Neural progenitor cell (in vitro differentiated cells): ENCODE results near the gene TNRC6C. TPM values are rescaled to one million over a fixed set of nuclear protein-coding genes. Genes with fewer than 3 reads are reported as not detected.

Experiments used
- DNase-seq: peaks from one replicate; pipeline ENCODE4 v3.0.0-alpha.2; 2016; ENCODE audit warnings: low spot score
- H2AFZ ChIP-seq: fragments of 200-600 bp; sonication (generic); replicated peaks from 2 replicates; pipeline ENCODE4 v1.6.1; 2016; ENCODE audit warnings: antibody characterized with exemption
- H3F3A ChIP-seq: fragments of 200-600 bp; sonication (generic); 2 replicates; pipeline ENCODE4 v1.6.1; 2016; ENCODE audit warnings: antibody characterized with exemption, low read depth
- H3K27ac ChIP-seq: fragments of 200-600 bp; sonication (generic); 2 replicates; pipeline ENCODE4 v1.5.1; 2016; ENCODE audit warnings: mild to moderate bottlenecking
- H3K27me3 ChIP-seq: fragments of 200-600 bp; sonication (generic); 2 replicates; pipeline ENCODE4 v1.6.1; 2016; ENCODE audit warnings: mild to moderate bottlenecking, moderate library complexity
- H3K36me3 ChIP-seq: fragments of 200-600 bp; sonication (generic); 2 replicates; pipeline ENCODE4 v1.5.1; 2016
- H3K4me1 ChIP-seq: fragments of 200-600 bp; sonication (generic); 2 replicates; pipeline ENCODE4 v1.6.1; 2016; ENCODE audit warnings: mixed run types
- H3K4me2 ChIP-seq: fragments of 200-600 bp; sonication (generic); 2 replicates; pipeline ENCODE4 v1.6.1; 2016
- H3K4me3 ChIP-seq: fragments of 200-600 bp; sonication (generic); 2 replicates; pipeline ENCODE4 v1.5.1; 2016
- H3K79me2 ChIP-seq: fragments of 200-600 bp; sonication (generic); 2 replicates; pipeline ENCODE4 v1.6.1; 2016; ENCODE audit warnings: low read depth
- H3K9ac ChIP-seq: fragments of 200-600 bp; sonication (generic); 2 replicates; pipeline ENCODE4 v1.6.1; 2016
- H3K9me3 ChIP-seq: fragments of 200-600 bp; sonication (generic); 2 replicates; pipeline ENCODE4 v1.5.1; 2016; ENCODE audit warnings: low read depth
- H4K20me1 ChIP-seq: fragments of 200-600 bp; sonication (generic); 2 replicates; pipeline ENCODE4 v1.6.1; 2016; ENCODE audit warnings: low read depth
- H3K27ac Mint-ChIP-seq: 3 replicates; pipeline ENCODE4 v1.8.0; 2021; ENCODE audit warnings: mixed read lengths
- H3K27me3 Mint-ChIP-seq: 2 replicates; pipeline ENCODE4 v1.8.0; 2022; ENCODE audit warnings: low read depth, mild to moderate bottlenecking, inconsistent platforms, moderate library complexity, mixed read lengths; ENCODE audit not compliant: insufficient read depth
- H3K36me3 Mint-ChIP-seq: 3 replicates; pipeline ENCODE4 v1.8.0; 2021; ENCODE audit warnings: mixed read lengths
- H3K4me1 Mint-ChIP-seq: 3 replicates; pipeline ENCODE4 v1.8.0; 2021; ENCODE audit warnings: mixed read lengths
- H3K4me3 Mint-ChIP-seq: 3 replicates; pipeline ENCODE4 v1.8.0; 2021; ENCODE audit warnings: mild to moderate bottlenecking, moderate library complexity, mixed read lengths
- H3K9me3 Mint-ChIP-seq: 3 replicates; pipeline ENCODE4 v1.8.0; 2020; ENCODE audit warnings: mixed read lengths
- CTCF ChIP-seq: fragments of 200-600 bp; sonication (generic); IDR thresholded peaks from 2 replicates; pipeline ENCODE4 v1.5.1; 2017; ENCODE audit warnings: antibody characterized with exemption, mild to moderate bottlenecking
- EZH2 ChIP-seq: fragments of 200-600 bp; sonication (generic); IDR thresholded peaks from 2 replicates; pipeline ENCODE4 v1.6.1; 2017; ENCODE audit warnings: antibody characterized with exemption, mild to moderate bottlenecking, moderate library complexity
- EZH2phosphoT487 ChIP-seq: fragments of 200-600 bp; sonication (generic); IDR thresholded peaks from 2 replicates; pipeline ENCODE4 v1.6.1; 2017; ENCODE audit warnings: antibody characterized with exemption
- total RNA-seq: library from RNA; depleted of rRNA; stranded (reverse); fragments of >200 nt; gene quantifications from 2 replicates; pipeline ENCODE4 v1.2.3, GENCODE V29; 2015; ENCODE audit warnings: low replicate concordance

TNRC6C gene
- total RNA-seq, 1 donor from 2014 or later = 14.9 TPM

- H3K4me2 ChIP-seq = peak within 1 kb of the TSS; percentile 89
- TF ChIP-seq EZH2phosphoT487 (no peak), EZH2 (no peak), CTCF (no peak)
- Mint-ChIP-seq H3K27ac (no peak within 1 kb of the TSS), H3K4me3 (peak within 1 kb of the TSS; percentile 91), H3K27me3 (peaks cover 14% of the 10 kb centered on the region), H3K4me1 (peaks cover 14% of the 10 kb centered on the region), H3K36me3 (peaks cover under 1% of the 10 kb centered on the region), H3K9me3 (no peaks in the 10 kb centered on the region)
- H2AFZ ChIP-seq = peak within 1 kb of the TSS; percentile 90
- H3K36me3 ChIP-seq = no peaks in the 10 kb centered on the region
- no peaks in the 10 kb centered on the region for H3K79me2 ChIP-seq
- peaks cover 5% of the 10 kb centered on the region for H4K20me1 ChIP-seq
- H3K4me1 ChIP-seq = peaks cover 27% of the 10 kb centered on the region
- H3K4me3 ChIP-seq = peak within 1 kb of the TSS; percentile 81
- H3K27me3 ChIP-seq = peaks cover 65% of the 10 kb centered on the region
- H3K27ac ChIP-seq = no peak within 1 kb of the TSS
- peak; percentile 76 for DNase-seq
- H3K9me3 ChIP-seq = no peaks in the 10 kb centered on the region
- H3F3A ChIP-seq = peaks cover 15% of the 10 kb centered on the region
- H3K9ac ChIP-seq = no peak within 1 kb of the TSS
Measured at GRCh38 chr17:78128551-78129350, 170.2 kb downstream of the TNRC6C start, which contains the start of gene TMC6. TMC6 (minus strand) TSS chr17:78128755; CDS start chr17:78126832, 1,923 bp downstream.

DNA sequence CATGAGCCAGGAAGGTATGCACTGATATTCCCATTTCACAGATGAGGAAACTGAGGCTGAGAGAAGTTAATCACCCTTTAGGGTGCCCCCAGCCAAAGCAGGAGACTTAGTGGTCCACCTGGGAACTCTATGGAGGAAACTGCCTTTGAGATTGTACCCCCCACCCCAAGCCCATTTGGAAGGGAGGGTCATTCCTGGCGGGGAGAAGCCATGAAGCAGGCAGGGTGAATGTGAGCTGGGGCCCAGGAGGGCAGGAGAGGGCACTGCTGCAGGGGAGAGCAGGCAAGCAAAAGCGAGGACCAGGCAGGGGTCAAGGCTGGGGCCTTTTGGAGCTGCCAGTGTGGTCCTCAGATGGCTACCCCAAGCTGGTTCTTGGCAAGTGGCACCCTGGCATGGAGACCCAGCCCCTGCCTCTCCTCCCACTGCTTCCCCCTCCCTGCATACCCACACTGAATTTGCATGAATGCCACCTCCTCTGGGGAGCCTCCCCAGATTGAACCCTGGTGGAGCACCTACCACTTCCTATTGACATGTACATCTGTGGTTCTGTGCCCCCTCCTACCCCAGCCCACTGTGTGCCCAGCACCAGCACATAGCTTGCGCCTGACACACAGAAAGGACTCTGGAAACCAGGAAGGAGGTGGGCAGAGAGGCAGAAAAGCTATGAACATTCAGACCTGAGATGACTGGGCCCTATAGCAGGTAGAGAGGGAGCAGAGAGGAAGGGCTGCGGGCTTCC is 171.0 kb downstream of the TNRC6C start:
- H3K4me1 ChIP-seq = peaks cover 27% of the 10 kb centered on the region
- peak overlapping the region; percentile 91 for H3K4me3 Mint-ChIP-seq

DNA sequence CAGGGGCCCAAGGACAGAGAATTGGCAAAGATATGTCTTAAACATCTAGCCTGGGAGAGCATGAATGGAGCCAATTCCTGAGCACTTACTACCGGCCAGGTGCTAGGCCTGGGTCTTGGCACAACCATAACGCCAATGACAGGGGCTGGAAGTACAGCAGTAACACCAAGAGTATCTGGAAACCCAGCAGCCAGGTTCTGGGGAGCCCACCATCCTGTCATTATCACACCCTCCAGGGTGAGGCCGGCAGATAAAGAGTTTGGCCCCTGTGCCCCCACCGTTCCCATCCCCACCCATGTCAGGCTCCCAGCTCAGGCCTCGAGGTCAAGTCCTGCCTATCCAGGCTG is 171.6 kb downstream of the TNRC6C start:
- H3K4me3 Mint-ChIP-seq = peak overlapping the region; percentile 73
- H4K20me1 ChIP-seq = peaks cover 5% of the 10 kb centered on the region
- no peak overlapping the region for H3K9ac ChIP-seq
- no peak overlapping the region for H3K4me2 ChIP-seq
- H3K9me3 ChIP-seq = no peaks in the 10 kb centered on the region
- peaks cover 15% of the 10 kb centered on the region for H3F3A ChIP-seq
- no peaks in the 10 kb centered on the region for H3K79me2 ChIP-seq
- peaks cover 14% of the 10 kb centered on the region for H3K4me1 Mint-ChIP-seq
- peaks cover 27% of the 10 kb centered on the region for H3K4me1 ChIP-seq
- H3K27ac ChIP-seq = no peak overlapping the region
- TF ChIP-seq EZH2 = no peak
- no peak for TF ChIP-seq CTCF
- no peak for TF ChIP-seq EZH2phosphoT487
- peaks cover 21% of the 10 kb centered on the region for H3K27me3 Mint-ChIP-seq
- H3K36me3 Mint-ChIP-seq = no peaks in the 10 kb centered on the region
- H3K27ac Mint-ChIP-seq = no peak overlapping the region
- H3K36me3 ChIP-seq = no peaks in the 10 kb centered on the region
- DNase-seq = no peak
- no peaks in the 10 kb centered on the region for H3K9me3 Mint-ChIP-seq
- no peak overlapping the region for H2AFZ ChIP-seq
- no peak overlapping the region for H3K4me3 ChIP-seq
- peaks cover 76% of the 10 kb centered on the region for H3K27me3 ChIP-seq

More for the DNA sequence above, 171.0 kb downstream of the TNRC6C start:
- Histone ChIP-seq H3K79me2 (no peaks in the 10 kb centered on the region), H3K4me2 (peak overlapping the region; percentile 89), H3F3A (peaks cover 15% of the 10 kb centered on the region), H2AFZ (no peak overlapping the region), H3K9ac (no peak overlapping the region), H4K20me1 (peaks cover 5% of the 10 kb centered on the region), H3K36me3 (no peaks in the 10 kb centered on the region), H3K4me3 (peak overlapping the region; percentile 81), H3K9me3 (no peaks in the 10 kb centered on the region), H3K27ac (no peak overlapping the region), H3K27me3 (peaks cover 73% of the 10 kb centered on the region)
- Mint-ChIP-seq H3K4me1 (peaks cover 14% of the 10 kb centered on the region), H3K9me3 (no peaks in the 10 kb centered on the region), H3K36me3 (no peaks in the 10 kb centered on the region), H3K27ac (no peak overlapping the region), H3K27me3 (peaks cover 21% of the 10 kb centered on the region)
- DNase-seq = no peak
- TF ChIP-seq EZH2phosphoT487 = no peak
- no peak for TF ChIP-seq EZH2
- TF ChIP-seq CTCF = no peak
